Measurements from ENCODE around the gene PGAM2. TPM values are rescaled to one million over a fixed set of nuclear protein-coding genes. Genes with fewer than 3 reads are reported as not detected.
"Not testable (repeated sequence)": the region's sequence is repeated elsewhere in the genome, so short reads cannot be mapped to it uniquely, and the experiment has no call there.

PGAM2 gene
- total RNA-seq, 1 experiment from 2014 or later: 0.27 TPM

- RAD21 ChIA-PET (ENCODE audit: low non-redundant PET in 1 of 2, low total read pairs in 2 of 2, uncharacterized antibody in 2 of 2, unreplicated experiment in 2 of 2): interaction anchor here in 1 of 2 experiments (1.0 kb wide), 1 partner anchor 25 kb away, joined by 4 read pairs; the partner anchor contains the start of gene DBNL
- BruUV-seq (replicated peaks); H2AFZ ChIP-seq (ENCODE audit: low read depth, low read length, poor library complexity, severe bottlenecking): not testable (repeated sequence)
These were observed 46.2 kb downstream of the PGAM2 start for GRCh38 chr7:44018857-44019807.

GRCh38 chr7:44015090-44015489, 50.3 kb downstream of the PGAM2 start:
- intact Hi-C loops (cut with micrococcal nuclease); H3K4me3 ChIP-seq (replicated peaks in 1 of 2; ENCODE audit: low read depth in 1 of 2, low read length in 2 of 2); H4K20me1 ChIP-seq (ENCODE audit: insufficient read depth); H3K9me3 ChIP-seq (ENCODE audit: control insufficient read depth in 1 of 2, insufficient read depth in 1 of 2, low read depth in 1 of 2, low read length in 2 of 2); H3K79me2 ChIP-seq (ENCODE audit: insufficient read depth, low read length); RAD21 ChIA-PET (ENCODE audit: low non-redundant PET in 1 of 2, low total read pairs in 2 of 2, uncharacterized antibody in 2 of 2, unreplicated experiment in 2 of 2); BruUV-seq (replicated peaks); POLR2A ChIA-PET; H3K36me3 ChIP-seq (ENCODE audit: control insufficient read depth in 1 of 2, insufficient read depth in 2 of 2, low read length in 2 of 2); H3K27ac ChIP-seq (ENCODE audit: low read depth, low read length); H3K27me3 ChIP-seq (ENCODE audit: insufficient read depth, low read length); DNase-seq (ENCODE audit: low read depth, low spot score); H3K4me1 ChIP-seq (ENCODE audit: control insufficient read depth in 1 of 2, insufficient read depth in 2 of 2, low read length in 2 of 2); CTCF ChIA-PET; H3K9me2 ChIP-seq (ENCODE audit: insufficient read depth); H2AFZ ChIP-seq (ENCODE audit: low read depth, low read length, poor library complexity, severe bottlenecking); ATAC-seq; H3K4me2 ChIP-seq (ENCODE audit: low read length); H3K9ac ChIP-seq (ENCODE audit: low read length): not testable (repeated sequence)

More at GRCh38 chr7:44018857-44019807, 46.2 kb downstream of the PGAM2 start:
- ATAC-seq (peak; percentile 95), DNase-seq (ENCODE audit: low read depth, low spot score) (peak; percentile 93)
- Histone ChIP-seq H3K27ac (ENCODE audit: low read depth, low read length) (peak overlapping the region; percentile 50), H3K4me2 (ENCODE audit: low read length) (peak overlapping the region; percentile 68), H3K4me3 (replicated peaks in 1 of 2; ENCODE audit: low read depth in 1 of 2, low read length in 2 of 2) (peak overlapping the region; percentile 67 to 71), H3K9ac (ENCODE audit: low read length) (peak overlapping the region; percentile 70)
- not testable (repeated sequence) for H3K9me2 ChIP-seq (ENCODE audit: insufficient read depth); H3K36me3 ChIP-seq (ENCODE audit: control insufficient read depth in 1 of 2, insufficient read depth in 2 of 2, low read length in 2 of 2); H3K9me3 ChIP-seq (ENCODE audit: control insufficient read depth in 1 of 2, insufficient read depth in 1 of 2, low read depth in 1 of 2, low read length in 2 of 2); H3K79me2 ChIP-seq (ENCODE audit: insufficient read depth, low read length); H4K20me1 ChIP-seq (ENCODE audit: insufficient read depth); H3K4me1 ChIP-seq (ENCODE audit: control insufficient read depth in 1 of 2, insufficient read depth in 2 of 2, low read length in 2 of 2); H3K27me3 ChIP-seq (ENCODE audit: insufficient read depth, low read length)
- intact Hi-C loops (cut with micrococcal nuclease): loop anchor here (1.0 kb wide), 2 partner anchors 25 to 181 kb away; partner anchors contain the start of genes DBNL and YKT6
- peak; percentile 72 for TF ChIP-seq EGR1 (IDR thresholded peaks at IDR 0.05; ENCODE audit: low read depth)
- TF ChIP-seq SP1 (IDR thresholded peaks at IDR 0.05; ENCODE audit: low read depth): 0 out of 2 replicates have a peak, but pooled peaks have one; percentile 12
- peak; percentile 73 for TF ChIP-seq CBX3 (IDR thresholded peaks at IDR 0.05; ENCODE audit: low read depth)
- peak; percentile 41; the same call in 1 of the 2 replicates for TF ChIP-seq ZFX (IDR thresholded peaks at IDR 0.05)
- peak; percentile 70 for TF ChIP-seq POLR2AphosphoS5 (IDR thresholded peaks at IDR 0.05; ENCODE audit: low read depth, low read length)
- TF ChIP-seq ELF1 (IDR thresholded peaks at IDR 0.05; ENCODE audit: borderline replicate concordance, low read depth): peak; percentile 68
- TF ChIP-seq ZBTB33 (IDR thresholded peaks at IDR 0.05; ENCODE audit: extremely low read depth, insufficient replicate concordance, low read length): peak; percentile 14
- TF ChIP-seq MAX (IDR thresholded peaks at IDR 0.05): peak; percentile 51; the same call in 1 of the 2 replicates
- TF ChIP-seq YY1 (IDR thresholded peaks at IDR 0.05; ENCODE audit: extremely low read depth, insufficient replicate concordance, low read depth, low read length): peak; percentile 73
- TF ChIP-seq CTCF (IDR thresholded peaks at IDR 0.05 in 2 of 3, conservative IDR thresholded peaks at IDR 0.05 in 1 of 3; ENCODE audit: borderline replicate concordance in 1 of 3, insufficient read depth in 1 of 3, low read depth in 2 of 3, low read length in 2 of 3): peak; percentile 54 to 68 (median 55)
- ChIA-PET POLR2A (interaction anchor here (1.0 kb wide), 1 partner anchor 177 kb away, joined by 3 read pairs; no protein-coding TSS in a partner anchor), CTCF (interaction anchor here (0.7 to 1.4 kb wide), 5 partner anchors 25 to 545 kb away, joined by 3 to 10 read pairs (median 4); partner anchors contain the start of gene DBNL)

All from HCT116 (cell line).